Effector memory CD4-positive, alpha-beta T cell (primary cell): ENCODE measurements around the gene MED31.
"Not testable (repeated sequence)": the region's sequence is repeated elsewhere in the genome, so short reads cannot be mapped to it uniquely, and the experiment has no call there.

Experiments
- DNase-seq, 3 donors: peaks; one replicate each; pipeline ENCODE4 v3.0.0-alpha.2; 2020
- H3K27ac ChIP-seq: 2 replicates; pipeline ENCODE4 v1.7.0; 2013; ENCODE audit warnings: mild to moderate bottlenecking, low read length, moderate library complexity; ENCODE audit not compliant: insufficient read depth, poor library complexity, severe bottlenecking
- H3K27me3 ChIP-seq: replicated peaks from 2 replicates; pipeline ENCODE4 v1.7.0; 2013; ENCODE audit warnings: mild to moderate bottlenecking, low read length; ENCODE audit not compliant: insufficient read depth, control insufficient read depth, poor library complexity, severe bottlenecking
- H3K36me3 ChIP-seq: 2 replicates; pipeline ENCODE4 v1.7.0; 2013; ENCODE audit warnings: mild to moderate bottlenecking, low read length, moderate library complexity; ENCODE audit not compliant: control insufficient read depth, insufficient read depth
- H3K4me1 ChIP-seq: 2 replicates; pipeline ENCODE4 v1.7.0; 2013; ENCODE audit warnings: low read length, mild to moderate bottlenecking; ENCODE audit not compliant: control insufficient read depth, insufficient read depth, poor library complexity, severe bottlenecking
- H3K4me3 ChIP-seq: 2 replicates; pipeline ENCODE4 v1.7.0; 2013; ENCODE audit warnings: low read length, low read depth, mild to moderate bottlenecking; ENCODE audit not compliant: insufficient read depth, poor library complexity, severe bottlenecking
- H3K9me3 ChIP-seq: 2 replicates; pipeline ENCODE4 v1.7.0; 2013; ENCODE audit warnings: mild to moderate bottlenecking, low read length, moderate library complexity; ENCODE audit not compliant: control insufficient read depth

MED31 gene

DNA sequence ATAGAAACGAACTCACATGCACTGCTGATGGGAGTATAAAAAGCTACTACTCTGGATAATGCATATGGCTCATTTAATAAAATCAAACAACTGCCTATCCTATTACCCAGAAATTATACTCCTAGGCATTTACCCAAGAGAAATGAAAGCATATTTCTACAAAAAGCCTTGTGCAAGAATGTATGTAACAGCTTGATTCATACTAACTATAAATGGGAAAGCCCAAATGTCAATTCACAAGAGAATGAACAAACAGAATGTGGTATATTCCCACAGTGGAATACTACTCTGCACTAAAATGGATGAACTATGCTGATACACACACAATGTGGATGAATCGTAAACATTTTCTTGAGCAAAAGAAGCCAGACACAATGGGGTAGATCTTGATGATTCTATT lies 49.3 kb downstream of the MED31 start:
- peaks cover 12% of the 10 kb centered on the region for H3K36me3 ChIP-seq
- H3K4me3 ChIP-seq, result no peak overlapping the region
- no peaks in the 10 kb centered on the region for H3K4me1 ChIP-seq
- no peak for DNase-seq
- no peaks in the 10 kb centered on the region for H3K27me3 ChIP-seq
- H3K27ac ChIP-seq, result no peak overlapping the region
- no peaks in the 10 kb centered on the region for H3K9me3 ChIP-seq

DNA sequence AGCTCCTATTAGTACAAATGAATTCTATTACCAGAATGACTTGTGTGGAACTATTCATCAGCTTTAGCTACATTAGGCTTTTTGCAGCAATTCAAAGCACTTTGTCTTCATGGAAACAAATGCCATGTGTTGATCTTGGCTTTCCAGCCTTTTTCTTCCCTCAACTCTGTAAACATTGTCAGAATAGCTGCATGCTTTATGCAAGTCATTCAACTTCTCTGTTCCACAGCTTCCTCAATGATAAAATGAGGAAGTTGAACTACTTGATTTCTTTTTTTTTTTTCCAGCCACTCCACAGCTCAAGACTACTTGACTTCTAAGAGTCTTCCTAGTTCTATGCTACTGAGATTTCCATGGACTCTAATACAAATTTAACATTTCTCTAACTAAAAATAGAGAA lies 52.0 kb downstream of the MED31 start:
- H3K4me1 ChIP-seq, result no peaks in the 10 kb centered on the region
- peaks cover 31% of the 10 kb centered on the region for H3K36me3 ChIP-seq
- no peak overlapping the region for H3K27ac ChIP-seq
- H3K27me3 ChIP-seq, result no peaks in the 10 kb centered on the region
- no peaks in the 10 kb centered on the region for H3K9me3 ChIP-seq
- no peak for DNase-seq
- H3K4me3 ChIP-seq, result no peak overlapping the region

DNA sequence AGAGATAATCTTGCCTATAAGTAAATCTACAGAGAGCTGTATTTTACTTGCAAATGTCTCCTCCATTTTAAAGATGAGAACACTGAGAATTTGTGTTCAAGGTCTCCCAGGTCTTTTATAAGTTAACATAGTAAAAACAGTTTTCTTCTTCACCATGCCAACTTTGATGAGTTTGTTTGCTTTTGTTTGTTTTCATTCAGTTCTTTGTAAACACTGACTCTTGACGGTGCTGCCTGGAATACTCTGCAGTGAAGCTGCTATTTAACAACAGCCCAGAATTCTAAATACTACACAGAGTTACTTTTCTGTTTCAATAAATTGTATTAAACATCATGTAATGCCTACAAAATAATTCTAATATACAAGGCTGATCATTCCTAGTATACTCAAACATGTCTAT lies 53.7 kb downstream of the MED31 start:
- H3K4me3 ChIP-seq, result no peak overlapping the region
- no peak for DNase-seq
- H3K4me1 ChIP-seq, result no peaks in the 10 kb centered on the region
- H3K36me3 ChIP-seq, result peaks cover 42% of the 10 kb centered on the region
- no peaks in the 10 kb centered on the region for H3K9me3 ChIP-seq
- H3K27me3 ChIP-seq, result no peaks in the 10 kb centered on the region
- no peak overlapping the region for H3K27ac ChIP-seq

DNA sequence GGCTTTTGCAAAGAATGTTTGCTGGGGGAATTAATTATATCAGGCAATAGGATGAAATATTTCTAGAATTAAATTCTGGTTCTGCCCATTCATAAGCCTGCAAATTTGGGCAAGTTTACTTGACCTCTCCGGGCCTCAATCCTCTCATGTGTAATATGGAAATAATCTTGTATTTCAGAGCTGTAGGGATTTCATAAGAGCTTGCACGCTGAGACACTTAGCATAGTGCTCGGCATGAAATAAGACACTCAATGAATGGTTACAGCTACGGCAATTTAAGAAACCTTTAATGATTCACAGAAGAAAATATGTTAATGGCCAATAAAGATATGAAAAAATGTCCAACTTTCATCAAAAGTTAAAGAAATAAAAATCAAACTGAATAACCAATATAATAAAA lies 54.5 kb downstream of the MED31 start:
- Histone ChIP-seq H3K9me3 (no peaks in the 10 kb centered on the region), H3K36me3 (peaks cover 48% of the 10 kb centered on the region), H3K4me3 (no peak overlapping the region), H3K4me1 (no peaks in the 10 kb centered on the region), H3K27ac (no peak overlapping the region), H3K27me3 (no peaks in the 10 kb centered on the region)
- DNase-seq, result no peak

DNA sequence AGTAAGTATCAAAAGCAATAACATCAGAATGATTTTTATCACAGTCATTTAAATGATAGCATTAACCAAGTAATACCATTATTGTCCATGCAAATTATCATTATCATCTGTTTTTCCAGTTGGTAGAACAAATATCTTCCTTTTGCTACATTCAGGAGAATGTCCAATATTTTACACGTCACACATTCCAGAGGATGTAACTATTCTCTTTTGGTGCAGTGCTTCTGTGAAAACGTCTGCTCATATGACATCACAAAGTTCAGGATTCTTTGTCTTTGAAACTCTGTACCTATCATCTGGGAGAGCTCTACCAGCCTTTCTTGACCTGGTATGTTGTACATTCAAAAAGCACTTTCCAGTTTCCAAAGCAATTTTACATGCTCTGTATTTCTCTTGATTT lies 54.9 kb downstream of the MED31 start:
- Histone ChIP-seq H3K36me3 (peaks cover 52% of the 10 kb centered on the region), H3K9me3 (no peaks in the 10 kb centered on the region), H3K27me3 (no peaks in the 10 kb centered on the region), H3K4me1 (no peaks in the 10 kb centered on the region), H3K27ac (no peak overlapping the region), H3K4me3 (no peak overlapping the region)
- DNase-seq, result no peak

DNA sequence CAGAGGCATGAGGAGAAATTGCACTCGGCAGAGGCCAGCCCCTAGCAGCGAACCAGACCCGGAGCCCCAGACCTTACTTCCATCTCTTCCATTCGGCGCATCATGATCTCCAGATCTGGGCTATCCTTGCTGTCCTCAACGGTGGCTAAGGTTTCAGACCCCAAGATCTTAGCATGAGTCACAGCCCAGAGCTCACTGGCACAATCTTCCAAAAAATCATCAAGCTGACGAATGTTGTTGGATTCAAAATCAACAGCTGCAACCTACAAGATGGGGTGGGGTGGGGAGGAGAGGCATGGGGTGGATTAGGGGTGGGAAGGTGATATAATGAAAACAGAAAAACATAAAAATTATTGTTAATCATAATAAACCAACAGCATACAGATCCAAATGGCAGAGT lies 55.3 kb downstream of the MED31 start:
- Histone ChIP-seq H3K27me3 (no peaks in the 10 kb centered on the region), H3K27ac (no peak overlapping the region), H3K36me3 (peaks cover 56% of the 10 kb centered on the region), H3K4me1 (no peaks in the 10 kb centered on the region), H3K4me3 (no peak overlapping the region), H3K9me3 (no peaks in the 10 kb centered on the region)
- DNase-seq, result no peak

DNA sequence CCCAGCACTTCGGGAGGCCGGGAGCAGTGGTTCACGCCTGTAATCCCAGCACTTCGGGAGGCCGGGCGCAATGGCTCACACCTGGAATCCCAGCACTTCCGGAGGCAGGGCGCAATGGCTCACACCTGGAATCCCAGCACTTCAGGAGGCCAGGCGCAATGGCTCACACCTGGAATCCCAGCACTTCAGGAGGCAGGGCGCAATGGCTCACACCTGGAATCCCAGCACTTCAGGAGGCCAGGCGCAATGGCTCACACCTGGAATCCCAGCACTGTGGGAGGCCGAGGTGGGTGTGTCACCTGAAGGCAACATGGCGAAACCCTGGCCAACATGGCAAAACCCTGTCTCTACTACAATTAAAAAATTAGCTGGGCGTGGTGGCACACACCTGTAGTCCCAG lies 58.0 kb downstream of the MED31 start:
- H3K9me3 ChIP-seq, H3K27me3 ChIP-seq, H3K4me1 ChIP-seq, H3K27ac ChIP-seq, DNase-seq, H3K4me3 ChIP-seq: not testable (repeated sequence)
- peaks cover 73% of the 10 kb centered on the region for H3K36me3 ChIP-seq
